ENCODE data around the gene SMAD5. TPM values are rescaled to one million over a fixed set of nuclear protein-coding genes. Genes with fewer than 3 reads are reported as not detected.
A peak's percentile ranks its signal among the peaks of the same experiment; 100 is the strongest.

The SMAD5 gene
- total RNA-seq (2014; rRNA removed), result 56.3 and 66.5 TPM in 2 replicates
- polyA plus RNA-seq (2012), result 14.5 TPM

- DNase-seq (ENCODE audit: low read depth), result peak; percentile 94
Measured at GRCh38 chr5:136132557-136133221, at the start of gene SMAD5. SMAD5 (plus strand) TSS chr5:136132845; CDS start chr5:136153761, 20,916 bp downstream.

GRCh38 chr5:136084698-136085097, 47.9 kb upstream of the SMAD5 start:
- no peak for DNase-seq (ENCODE audit: low read depth)

GRCh38 chr5:136086783-136087566, 45.7 kb upstream of the SMAD5 start:
- DNase-seq (ENCODE audit: low read depth), result no peak

GRCh38 chr5:136087961-136088871, 44.4 kb upstream of the SMAD5 start:
- DNase-seq (ENCODE audit: low read depth), result no peak

- no peak for DNase-seq (ENCODE audit: low read depth)
Measured at GRCh38 chr5:136089791-136090190, 42.9 kb upstream of the SMAD5 start.

- no peak for DNase-seq (ENCODE audit: low read depth)
Measured at GRCh38 chr5:136090319-136090718, 42.3 kb upstream of the SMAD5 start.

GRCh38 chr5:136094189-136094912, 38.3 kb upstream of the SMAD5 start:
- DNase-seq (ENCODE audit: low read depth), result no peak

GRCh38 chr5:136094913-136095641, 37.6 kb upstream of the SMAD5 start:
- DNase-seq (ENCODE audit: low read depth), result no peak

GRCh38 chr5:136098176-136098575, 34.5 kb upstream of the SMAD5 start:
- no peak for DNase-seq (ENCODE audit: low read depth)

GRCh38 chr5:136099870-136100269, 32.8 kb upstream of the SMAD5 start:
- no peak for DNase-seq (ENCODE audit: low read depth)

GRCh38 chr5:136101884-136102283, 30.8 kb upstream of the SMAD5 start:
- DNase-seq (ENCODE audit: low read depth), result no peak

- no peak for DNase-seq (ENCODE audit: low read depth)
Measured at GRCh38 chr5:136103118-136103517, 29.5 kb upstream of the SMAD5 start.

GRCh38 chr5:136104306-136104965, 28.2 kb upstream of the SMAD5 start:
- no peak for DNase-seq (ENCODE audit: low read depth)

GRCh38 chr5:136106351-136107031, 26.2 kb upstream of the SMAD5 start:
- no peak for DNase-seq (ENCODE audit: low read depth)

GRCh38 chr5:136108180-136108611, 24.4 kb upstream of the SMAD5 start:
- no peak for DNase-seq (ENCODE audit: low read depth)

GRCh38 chr5:136108766-136109165, 23.9 kb upstream of the SMAD5 start:
- DNase-seq (ENCODE audit: low read depth), result no peak

- no peak for DNase-seq (ENCODE audit: low read depth)
Measured at GRCh38 chr5:136109453-136110135, 23.1 kb upstream of the SMAD5 start.

GRCh38 chr5:136113606-136114005, 19.0 kb upstream of the SMAD5 start:
- no peak for DNase-seq (ENCODE audit: low read depth)
